ENCODE results near the gene CREB5.
"Not testable (repeated sequence)": the region's sequence is repeated elsewhere in the genome, so short reads cannot be mapped to it uniquely, and the experiment has no call there.

Gene CREB5

DNA sequence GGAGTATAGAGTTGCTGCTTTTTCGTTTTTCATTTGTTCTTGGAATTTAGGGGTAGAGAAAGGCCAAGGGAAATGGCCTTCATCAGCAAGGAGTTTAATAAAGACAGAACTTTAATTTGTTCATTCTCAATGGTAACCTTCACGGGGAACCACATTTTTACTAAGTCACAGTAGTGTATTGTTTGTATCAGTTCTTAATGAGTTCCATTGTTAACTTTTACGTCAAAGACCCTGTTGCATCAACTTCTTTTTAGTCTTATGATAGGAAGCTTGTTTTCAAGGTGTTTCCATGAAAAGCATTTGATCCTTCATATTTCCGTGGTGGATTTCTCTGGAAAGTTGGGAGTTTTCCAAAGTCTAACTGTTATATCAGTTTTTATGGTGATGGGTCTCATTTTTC, 169.9 kb downstream of the CREB5 start:
- Mint-ChIP-seq H3K27ac (no peak overlapping the region), H3K4me1 (ENCODE audit: low read depth) (no peaks in the 10 kb centered on the region)

GRCh38 chr7:28584235-28584634, 171.9 kb downstream of the CREB5 start:
- Mint-ChIP-seq H3K36me3 (ENCODE audit: low read depth) (no peaks in the 10 kb centered on the region), H3K4me3 (no peak overlapping the region), H3K9me3 (no peaks in the 10 kb centered on the region), H3K27ac (no peak overlapping the region), H3K27me3 (ENCODE audit: low read depth) (no peaks in the 10 kb centered on the region), H3K4me1 (ENCODE audit: low read depth) (no peaks in the 10 kb centered on the region)

More for the DNA sequence above, 169.9 kb downstream of the CREB5 start:
- H3K27me3 Mint-ChIP-seq (ENCODE audit: low read depth), result no peaks in the 10 kb centered on the region
- H3K9me3 Mint-ChIP-seq, result no peaks in the 10 kb centered on the region
- no peak overlapping the region for H3K4me3 Mint-ChIP-seq
- no peaks in the 10 kb centered on the region for H3K36me3 Mint-ChIP-seq (ENCODE audit: low read depth)

GRCh38 chr7:28586736-28587135, 174.4 kb downstream of the CREB5 start:
- peaks cover 4% of the 10 kb centered on the region for H3K4me1 Mint-ChIP-seq (ENCODE audit: low read depth)
- no peak overlapping the region for H3K4me3 Mint-ChIP-seq
- H3K9me3 Mint-ChIP-seq, result no peaks in the 10 kb centered on the region
- no peaks in the 10 kb centered on the region for H3K36me3 Mint-ChIP-seq (ENCODE audit: low read depth)
- H3K27me3 Mint-ChIP-seq (ENCODE audit: low read depth), result no peaks in the 10 kb centered on the region
- no peak overlapping the region for H3K27ac Mint-ChIP-seq

GRCh38 chr7:28587211-28587610, 174.9 kb downstream of the CREB5 start:
- Mint-ChIP-seq H3K9me3 (no peaks in the 10 kb centered on the region), H3K27ac (no peak overlapping the region), H3K4me1 (ENCODE audit: low read depth) (peaks cover 4% of the 10 kb centered on the region), H3K4me3 (no peak overlapping the region), H3K36me3 (ENCODE audit: low read depth) (no peaks in the 10 kb centered on the region), H3K27me3 (ENCODE audit: low read depth) (no peaks in the 10 kb centered on the region)

- Mint-ChIP-seq H3K9me3 (no peaks in the 10 kb centered on the region), H3K36me3 (ENCODE audit: low read depth) (no peaks in the 10 kb centered on the region), H3K4me1 (ENCODE audit: low read depth) (peaks cover 4% of the 10 kb centered on the region), H3K4me3 (no peak overlapping the region), H3K27me3 (ENCODE audit: low read depth) (no peaks in the 10 kb centered on the region), H3K27ac (no peak overlapping the region)
Measured at GRCh38 chr7:28588602-28589001, 176.3 kb downstream of the CREB5 start.

- H3K36me3 Mint-ChIP-seq (ENCODE audit: low read depth), result no peaks in the 10 kb centered on the region
- no peaks in the 10 kb centered on the region for H3K27me3 Mint-ChIP-seq (ENCODE audit: low read depth)
- no peaks in the 10 kb centered on the region for H3K9me3 Mint-ChIP-seq
- no peak overlapping the region for H3K4me3 Mint-ChIP-seq
- no peak overlapping the region for H3K27ac Mint-ChIP-seq
- H3K4me1 Mint-ChIP-seq (ENCODE audit: low read depth), result peaks cover 4% of the 10 kb centered on the region
Measured at GRCh38 chr7:28591041-28591674, 178.8 kb downstream of the CREB5 start.

- H3K9me3 Mint-ChIP-seq, result no peaks in the 10 kb centered on the region
- H3K4me3 Mint-ChIP-seq, result no peak overlapping the region
- no peaks in the 10 kb centered on the region for H3K36me3 Mint-ChIP-seq (ENCODE audit: low read depth)
- peaks cover 4% of the 10 kb centered on the region for H3K4me1 Mint-ChIP-seq (ENCODE audit: low read depth)
- no peaks in the 10 kb centered on the region for H3K27me3 Mint-ChIP-seq (ENCODE audit: low read depth)
- no peak overlapping the region for H3K27ac Mint-ChIP-seq
Measured at GRCh38 chr7:28591725-28592349, 179.5 kb downstream of the CREB5 start.

DNA sequence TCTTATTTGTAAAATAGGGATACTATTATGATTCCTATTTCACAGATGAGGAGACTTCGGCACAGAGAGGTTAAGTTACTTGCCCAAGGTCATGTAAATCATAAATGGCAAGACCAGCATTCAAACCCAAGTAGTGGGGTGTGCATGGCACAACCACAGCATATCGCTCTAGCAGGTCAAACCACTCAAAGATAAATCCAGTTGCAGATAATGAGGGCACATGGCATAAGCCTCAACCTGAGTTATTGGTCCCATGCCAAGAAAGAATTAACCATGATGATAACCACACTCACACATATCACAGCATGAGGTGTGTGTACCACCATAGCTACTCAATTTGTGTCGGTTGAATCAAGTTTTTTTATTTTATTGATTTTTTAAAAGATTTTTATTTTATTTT, 180.5 kb downstream of the CREB5 start:
- Mint-ChIP-seq H3K9me3 (no peaks in the 10 kb centered on the region), H3K4me1 (ENCODE audit: low read depth) (peaks cover 4% of the 10 kb centered on the region), H3K27me3 (ENCODE audit: low read depth) (no peaks in the 10 kb centered on the region), H3K36me3 (ENCODE audit: low read depth) (no peaks in the 10 kb centered on the region), H3K27ac (no peak overlapping the region), H3K4me3 (no peak overlapping the region)

DNA sequence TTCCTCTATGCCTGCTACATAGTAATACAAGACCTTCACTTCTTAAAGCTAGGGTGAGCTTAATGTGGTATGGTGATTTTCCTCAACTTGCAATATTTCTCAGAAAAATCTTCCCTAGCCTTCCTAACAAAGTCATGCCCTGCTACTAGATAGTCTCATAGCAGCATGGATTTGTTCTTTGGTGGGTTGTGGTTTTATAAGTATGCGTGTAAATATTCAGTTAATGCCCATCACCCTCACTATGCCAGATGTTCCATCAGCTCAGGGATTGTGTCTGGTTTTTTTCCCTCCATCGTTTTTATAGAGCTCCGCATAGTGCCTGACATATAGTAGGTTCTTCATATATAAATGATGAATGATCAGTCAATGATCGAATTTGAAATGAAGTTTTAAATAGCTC, 182.8 kb downstream of the CREB5 start:
- H3K4me3 Mint-ChIP-seq, result no peak overlapping the region
- H3K27ac Mint-ChIP-seq, result no peak overlapping the region
- no peaks in the 10 kb centered on the region for H3K27me3 Mint-ChIP-seq (ENCODE audit: low read depth)
- no peaks in the 10 kb centered on the region for H3K9me3 Mint-ChIP-seq
- no peaks in the 10 kb centered on the region for H3K36me3 Mint-ChIP-seq (ENCODE audit: low read depth)
- H3K4me1 Mint-ChIP-seq (ENCODE audit: low read depth), result peaks cover 4% of the 10 kb centered on the region

DNA sequence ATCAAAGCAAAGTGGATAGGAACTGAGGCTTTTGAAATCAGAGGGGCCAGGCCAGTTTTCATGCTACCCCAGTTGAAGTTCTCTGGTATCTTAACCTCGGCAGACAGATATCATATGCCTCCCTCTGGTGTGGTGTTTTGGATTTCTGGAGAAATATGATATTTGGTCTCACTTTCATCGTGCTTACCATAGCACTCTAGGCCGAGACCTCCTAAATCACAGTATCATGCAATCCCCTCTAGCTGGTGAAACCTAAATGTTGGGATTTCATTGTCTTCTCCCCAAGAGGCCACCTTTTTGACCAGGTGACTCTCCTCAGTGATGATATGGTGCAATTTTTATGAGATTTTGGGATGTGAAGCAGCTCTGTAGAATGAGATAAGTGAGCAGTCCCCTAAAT, 183.5 kb downstream of the CREB5 start:
- H3K27me3 Mint-ChIP-seq (ENCODE audit: low read depth), result no peaks in the 10 kb centered on the region
- no peak overlapping the region for H3K27ac Mint-ChIP-seq
- H3K9me3 Mint-ChIP-seq, result no peaks in the 10 kb centered on the region
- peaks cover 4% of the 10 kb centered on the region for H3K4me1 Mint-ChIP-seq (ENCODE audit: low read depth)
- H3K36me3 Mint-ChIP-seq (ENCODE audit: low read depth), result no peaks in the 10 kb centered on the region
- H3K4me3 Mint-ChIP-seq, result no peak overlapping the region

DNA sequence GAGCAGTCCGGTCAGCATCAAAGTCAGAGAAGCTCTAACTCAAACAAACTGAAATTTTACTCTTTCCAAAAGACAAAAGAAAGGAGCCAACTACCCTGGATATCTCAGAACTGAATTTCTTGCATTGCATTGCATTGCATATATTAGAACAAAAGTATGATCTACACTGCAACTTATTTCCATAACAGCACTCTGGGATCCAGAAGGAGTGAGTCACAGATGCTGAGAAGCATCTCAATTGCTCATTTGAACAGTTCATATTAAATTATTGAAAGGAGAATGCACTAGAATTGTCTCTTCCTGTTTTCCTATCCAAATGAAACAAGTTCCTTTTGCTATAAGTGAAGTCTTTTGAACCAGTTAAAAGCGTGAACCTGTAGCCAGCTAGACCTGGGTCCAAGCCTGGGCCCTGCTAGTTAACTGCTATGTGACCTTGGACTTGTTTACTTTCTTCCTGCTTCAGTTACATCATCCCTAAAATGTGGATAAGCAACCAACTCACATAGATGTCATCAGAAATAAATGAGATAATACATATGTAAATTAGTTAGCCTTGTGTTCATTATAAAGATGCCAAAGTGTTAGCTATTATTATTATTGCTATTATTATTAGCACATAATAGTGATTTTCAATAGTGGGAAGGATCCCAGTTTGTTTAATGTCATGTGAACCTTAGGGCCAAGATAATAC, 184.1 kb downstream of the CREB5 start:
- Mint-ChIP-seq H3K27me3 (ENCODE audit: low read depth) (no peaks in the 10 kb centered on the region), H3K27ac (no peak overlapping the region), H3K9me3 (no peaks in the 10 kb centered on the region), H3K4me1 (ENCODE audit: low read depth) (peaks cover 1% of the 10 kb centered on the region), H3K36me3 (ENCODE audit: low read depth) (no peaks in the 10 kb centered on the region), H3K4me3 (no peak overlapping the region)

DNA sequence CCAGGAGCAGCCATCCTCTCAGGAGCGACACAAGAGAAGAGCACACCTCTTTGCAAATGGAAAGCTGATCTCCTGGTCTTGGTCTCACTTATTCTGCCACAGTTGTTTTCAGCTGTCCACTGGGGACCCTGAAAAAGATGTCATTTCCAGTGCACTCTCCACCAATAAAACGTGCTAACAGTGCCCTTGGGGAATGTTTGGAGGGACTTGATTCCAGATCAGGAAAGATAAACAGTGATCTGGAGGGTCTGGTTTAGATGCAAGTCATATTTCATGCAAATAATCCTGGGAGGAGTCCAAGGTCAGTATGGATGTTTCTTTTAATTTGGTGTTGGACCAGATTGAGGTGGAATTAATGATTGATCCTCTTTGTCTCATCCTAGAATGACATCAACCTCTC, 185.0 kb downstream of the CREB5 start:
- Mint-ChIP-seq H3K36me3 (ENCODE audit: low read depth) (no peaks in the 10 kb centered on the region), H3K27me3 (ENCODE audit: low read depth) (no peaks in the 10 kb centered on the region), H3K4me3 (no peak overlapping the region), H3K9me3 (no peaks in the 10 kb centered on the region), H3K27ac (no peak overlapping the region), H3K4me1 (ENCODE audit: low read depth) (no peaks in the 10 kb centered on the region)

DNA sequence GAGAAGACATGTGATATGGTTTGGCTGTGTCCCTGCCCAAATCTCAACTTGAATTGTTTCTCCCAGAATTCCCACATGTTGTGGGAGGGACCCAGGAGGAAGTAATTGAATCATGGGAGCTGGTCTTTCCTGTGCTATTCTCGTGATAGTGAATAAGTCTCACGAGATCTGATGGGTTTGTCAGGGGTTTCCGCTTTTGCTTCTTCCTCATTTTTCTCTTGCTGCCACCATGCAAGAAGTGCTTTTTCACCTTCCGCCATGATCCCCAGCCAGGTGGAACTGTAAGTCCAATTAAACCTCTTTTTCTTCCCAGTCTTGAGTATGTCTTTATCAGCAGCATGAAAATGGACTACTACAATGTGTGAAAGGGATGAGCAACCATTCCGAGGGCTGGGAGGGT, 185.7 kb downstream of the CREB5 start:
- not testable (repeated sequence) for H3K4me3 Mint-ChIP-seq; H3K27me3 Mint-ChIP-seq (ENCODE audit: low read depth); H3K36me3 Mint-ChIP-seq (ENCODE audit: low read depth)

DNA sequence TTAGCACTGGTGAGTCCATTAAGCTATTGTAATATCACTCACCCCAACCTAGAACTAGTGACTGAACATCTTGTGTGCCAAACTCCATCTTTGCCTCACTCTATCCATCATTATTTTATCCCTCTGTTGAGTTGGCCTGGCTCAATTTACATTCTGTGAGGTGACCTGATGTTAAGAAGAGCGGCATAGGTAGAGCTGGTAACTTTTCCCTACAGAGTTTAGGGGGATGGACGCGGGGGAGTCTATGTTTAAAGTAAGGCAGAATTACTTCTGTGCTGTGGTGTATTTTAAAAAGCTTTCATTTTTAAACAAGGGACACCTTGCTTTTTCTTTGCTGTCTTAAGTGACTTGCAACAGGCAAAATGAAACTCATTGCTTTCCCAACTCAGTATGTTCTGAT, 186.3 kb downstream of the CREB5 start:
- H3K4me1 Mint-ChIP-seq (ENCODE audit: low read depth), result no peaks in the 10 kb centered on the region
- no peaks in the 10 kb centered on the region for H3K27me3 Mint-ChIP-seq (ENCODE audit: low read depth)
- no peak overlapping the region for H3K27ac Mint-ChIP-seq
- no peaks in the 10 kb centered on the region for H3K36me3 Mint-ChIP-seq (ENCODE audit: low read depth)
- H3K9me3 Mint-ChIP-seq, result no peaks in the 10 kb centered on the region
- H3K4me3 Mint-ChIP-seq, result no peak overlapping the region

More for the DNA sequence above, 185.7 kb downstream of the CREB5 start:
- H3K4me1 Mint-ChIP-seq (ENCODE audit: low read depth); H3K27ac Mint-ChIP-seq; H3K9me3 Mint-ChIP-seq: not testable (repeated sequence)

GRCh38 chr7:28599411-28599810, 187.1 kb downstream of the CREB5 start:
- no peaks in the 10 kb centered on the region for H3K36me3 Mint-ChIP-seq (ENCODE audit: low read depth)
- H3K27ac Mint-ChIP-seq, result no peak overlapping the region
- no peaks in the 10 kb centered on the region for H3K9me3 Mint-ChIP-seq
- H3K4me3 Mint-ChIP-seq, result no peak overlapping the region
- no peaks in the 10 kb centered on the region for H3K27me3 Mint-ChIP-seq (ENCODE audit: low read depth)
- H3K4me1 Mint-ChIP-seq (ENCODE audit: low read depth), result no peaks in the 10 kb centered on the region
